GM21737 (cell line): ENCODE measurements around the gene FAM13A.
"Not testable (repeated sequence)": the region's sequence is repeated elsewhere in the genome, so short reads cannot be mapped to it uniquely, and the experiment has no call there.

Source experiments
- ATAC-seq: cut with Tn5 transposase; IDR thresholded peaks from one replicate; pipeline ENCODE4 v1.9.1; 2021; ENCODE audit warnings: mild to moderate bottlenecking, moderate library complexity; ENCODE audit not compliant: unreplicated experiment

Gene FAM13A

GRCh38 chr4:89000844-89001360 lies 56.1 kb downstream of the FAM13A start:
- ATAC-seq = no peak

GRCh38 chr4:89000382-89000781 lies 56.6 kb downstream of the FAM13A start:
- ATAC-seq = no peak

- ATAC-seq = no peak
Measured at GRCh38 chr4:88999392-88999930, 57.5 kb downstream of the FAM13A start.

GRCh38 chr4:88998891-88999290 lies 58.1 kb downstream of the FAM13A start:
- no peak for ATAC-seq

- no peak for ATAC-seq
Measured at GRCh38 chr4:88998001-88998400, 59.0 kb downstream of the FAM13A start.

GRCh38 chr4:88995874-88996273 lies 61.1 kb downstream of the FAM13A start:
- no peak for ATAC-seq

GRCh38 chr4:88995257-88995656 lies 61.7 kb downstream of the FAM13A start:
- not testable (repeated sequence) for ATAC-seq

- no peak for ATAC-seq
Measured at GRCh38 chr4:88993246-88993645, 63.7 kb downstream of the FAM13A start.

- no peak for ATAC-seq
Measured at GRCh38 chr4:88991746-88992145, 65.2 kb downstream of the FAM13A start.

GRCh38 chr4:88989990-88990389 lies 67.0 kb downstream of the FAM13A start:
- ATAC-seq = no peak

GRCh38 chr4:88985088-88985773 lies 71.8 kb downstream of the FAM13A start:
- ATAC-seq = no peak

GRCh38 chr4:88982757-88983156 lies 74.2 kb downstream of the FAM13A start:
- no peak for ATAC-seq

GRCh38 chr4:88981993-88982392 lies 75.0 kb downstream of the FAM13A start:
- no peak for ATAC-seq

GRCh38 chr4:88981556-88981955 lies 75.4 kb downstream of the FAM13A start:
- no peak for ATAC-seq

- ATAC-seq = no peak
Measured at GRCh38 chr4:88979276-88979675, 77.7 kb downstream of the FAM13A start.

- ATAC-seq = no peak
Measured at GRCh38 chr4:88976775-88977035, 80.3 kb downstream of the FAM13A start.

- ATAC-seq = no peak
Measured at GRCh38 chr4:88975958-88976774, 80.8 kb downstream of the FAM13A start.

GRCh38 chr4:88971536-88971935 lies 85.4 kb downstream of the FAM13A start:
- no peak for ATAC-seq

- no peak for ATAC-seq
Measured at GRCh38 chr4:88969746-88970145, 87.2 kb downstream of the FAM13A start.

- ATAC-seq = no peak
Measured at GRCh38 chr4:88969271-88969670, 87.7 kb downstream of the FAM13A start.

- ATAC-seq = no peak
Measured at GRCh38 chr4:88967883-88968331, 89.1 kb downstream of the FAM13A start.

- no peak for ATAC-seq
Measured at GRCh38 chr4:88965053-88965452, 91.9 kb downstream of the FAM13A start.
